Activated CD8-positive, alpha-beta T cell treated with anti-CD3 and anti-CD28 coated beads for 36 hours (primary cell): ENCODE results near the gene GLO1. TPM values are rescaled to one million over a fixed set of nuclear protein-coding genes. Genes with fewer than 3 reads are reported as not detected.

ENCODE experiments used
- ATAC-seq: fragments of 200-7000 bp; cut with Tn5 transposase; one replicate; pipeline ENCODE4 v1.10.0; 2021; ENCODE audit warnings: mild to moderate bottlenecking, moderate library complexity
- CTCF ChIA-PET: fragments of 350-600 bp; sonication (Branson Sonifier 250); formaldehyde crosslinking; loops from one replicate; lab custom pipeline; 2021; ENCODE audit warnings: antibody characterized with exemption; lab: Charles Lee
- POLR2A ChIA-PET: fragments of 350-600 bp; sonication (Branson Sonifier 250); formaldehyde crosslinking; loops from one replicate; lab custom pipeline; 2021; ENCODE audit warnings: antibody characterized with exemption; lab: Charles Lee
- DNase-seq: peaks from one replicate; pipeline ENCODE4 v3.0.0-alpha.2; 2020
- H3K27ac Mint-ChIP-seq: one replicate; pipeline ENCODE4 v1.8.0; 2021; ENCODE audit warnings: mild to moderate bottlenecking, mixed read lengths
- H3K27me3 Mint-ChIP-seq: one replicate; pipeline ENCODE4 v1.8.0; 2021; ENCODE audit warnings: mixed read lengths
- H3K36me3 Mint-ChIP-seq: one replicate; pipeline ENCODE4 v1.8.0; 2021; ENCODE audit warnings: low read depth, mixed read lengths
- H3K4me1 Mint-ChIP-seq: one replicate; pipeline ENCODE4 v1.8.0; 2021; ENCODE audit warnings: low read depth, mixed read lengths
- H3K4me3 Mint-ChIP-seq: one replicate; pipeline ENCODE4 v1.8.0; 2021; ENCODE audit warnings: mild to moderate bottlenecking, moderate library complexity, mixed read lengths
- H3K9me3 Mint-ChIP-seq: one replicate; pipeline ENCODE4 v1.8.0; 2021; ENCODE audit warnings: mixed read lengths
- intact Hi-C: fragments of 100-400 bp; cut with micrococcal nuclease; formaldehyde crosslinking; loops from one replicate; pipeline ENCODE4 v1.10.0; 2022
- total RNA-seq, 2 experiments: library from RNA; stranded (reverse); gene quantifications; one replicate each; pipeline ENCODE4 v1.2.3, GENCODE V29; 2021
- TF ChIP-seq, protein P1 (sequence below): fragments of 200-600 bp; IDR thresholded peaks from one replicate; pipeline ENCODE4 v1.8.0; 2022; ENCODE audit warnings: antibody characterized with exemption, mild to moderate bottlenecking

Gene GLO1
- total RNA-seq, 2 experiments from 2014 or later: 135 to 142 TPM

DNA sequence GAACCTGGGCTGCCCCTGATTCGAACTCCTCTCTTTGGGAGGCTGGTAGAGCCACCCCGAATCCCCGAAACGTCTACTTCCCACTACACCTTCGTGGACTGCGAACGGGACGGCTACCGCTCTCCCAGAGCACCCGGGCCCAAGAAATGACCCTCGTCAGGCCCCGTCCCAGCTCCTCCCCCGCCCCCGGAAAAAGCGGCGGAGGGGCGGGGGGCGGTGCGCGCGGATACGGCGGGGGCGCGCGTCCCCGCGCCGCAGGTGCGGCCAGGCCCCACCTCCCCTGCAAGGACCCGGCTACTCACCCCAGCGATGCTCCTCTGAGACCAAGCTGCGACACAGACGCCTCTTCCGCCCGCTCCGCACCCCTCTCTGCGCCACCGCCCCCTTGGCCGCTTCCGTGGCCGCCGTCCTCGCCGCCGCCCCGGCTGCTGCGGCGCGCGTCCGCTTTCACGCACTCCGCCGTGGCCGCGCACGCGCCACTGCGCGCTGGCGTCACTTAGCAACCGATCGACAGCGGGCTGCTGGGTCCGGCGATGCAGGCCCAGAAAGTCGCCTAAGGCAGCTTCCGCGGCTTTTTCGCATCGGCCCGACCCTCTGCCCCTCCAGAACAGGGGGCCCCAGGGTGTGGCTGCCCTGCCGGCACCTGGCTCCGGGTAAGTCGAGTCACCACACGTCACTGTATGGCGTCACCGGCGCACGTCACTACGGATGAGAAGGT lies 63.3 kb downstream of the GLO1 start, which contains the start of gene BTBD9:
Gene BTBD9 (minus strand): TSS at position 432 of the 718 bp plus-strand sequence.
- Mint-ChIP-seq H3K27me3 (no peaks in the 10 kb centered on the region), H3K27ac (peak within 1 kb of the TSS; percentile 93), H3K36me3 (no peaks in the 10 kb centered on the region), H3K4me3 (peak within 1 kb of the TSS; percentile 86), H3K4me1 (peaks cover 44% of the 10 kb centered on the region), H3K9me3 (no peaks in the 10 kb centered on the region)
- ChIA-PET CTCF (no interaction called here), POLR2A (interaction anchor here (1.3 to 2.2 kb wide), 5 partner anchors 10 to 74 kb away, joined by 3 to 6 read pairs (median 3); no protein-coding TSS in a partner anchor)
- ATAC-seq (peak; percentile 77), DNase-seq (peak; percentile 85)
- TF ChIP-seq, protein P1, sequence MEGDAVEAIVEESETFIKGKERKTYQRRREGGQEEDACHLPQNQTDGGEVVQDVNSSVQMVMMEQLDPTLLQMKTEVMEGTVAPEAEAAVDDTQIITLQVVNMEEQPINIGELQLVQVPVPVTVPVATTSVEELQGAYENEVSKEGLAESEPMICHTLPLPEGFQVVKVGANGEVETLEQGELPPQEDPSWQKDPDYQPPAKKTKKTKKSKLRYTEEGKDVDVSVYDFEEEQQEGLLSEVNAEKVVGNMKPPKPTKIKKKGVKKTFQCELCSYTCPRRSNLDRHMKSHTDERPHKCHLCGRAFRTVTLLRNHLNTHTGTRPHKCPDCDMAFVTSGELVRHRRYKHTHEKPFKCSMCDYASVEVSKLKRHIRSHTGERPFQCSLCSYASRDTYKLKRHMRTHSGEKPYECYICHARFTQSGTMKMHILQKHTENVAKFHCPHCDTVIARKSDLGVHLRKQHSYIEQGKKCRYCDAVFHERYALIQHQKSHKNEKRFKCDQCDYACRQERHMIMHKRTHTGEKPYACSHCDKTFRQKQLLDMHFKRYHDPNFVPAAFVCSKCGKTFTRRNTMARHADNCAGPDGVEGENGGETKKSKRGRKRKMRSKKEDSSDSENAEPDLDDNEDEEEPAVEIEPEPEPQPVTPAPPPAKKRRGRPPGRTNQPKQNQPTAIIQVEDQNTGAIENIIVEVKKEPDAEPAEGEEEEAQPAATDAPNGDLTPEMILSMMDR: no peak
- intact Hi-C loops: no loop called here

DNA sequence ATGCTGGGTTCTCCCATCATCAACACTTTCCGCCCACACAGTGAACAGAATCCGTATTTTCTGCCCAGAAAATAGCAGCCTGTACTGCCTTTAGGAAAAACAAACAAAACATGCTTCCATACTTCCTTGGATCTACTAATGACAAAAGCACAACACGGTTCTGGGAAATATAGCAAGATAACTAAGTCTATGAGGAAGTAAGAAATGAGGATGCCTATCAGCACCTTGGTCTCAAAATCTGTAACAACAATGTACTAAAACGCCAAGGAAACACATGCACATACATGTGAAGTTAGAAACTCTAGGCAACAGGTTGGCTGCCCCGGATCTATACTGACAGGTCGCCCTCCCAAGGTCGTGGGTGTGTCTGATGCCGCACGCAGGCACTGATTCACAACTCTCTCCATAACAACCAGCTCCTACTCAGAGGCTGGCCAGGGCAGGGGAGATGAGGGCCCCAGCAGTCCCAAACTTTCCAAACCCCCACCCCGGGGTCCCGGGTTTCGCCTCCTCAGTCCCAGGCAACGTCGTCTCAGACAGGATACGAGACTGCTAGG lies 63.9 kb downstream of the GLO1 start:
- POLR2A ChIA-PET: interaction anchor here (0.6 to 1.4 kb wide), 4 partner anchors 9 to 1202 kb away, joined by 3 read pairs; no protein-coding TSS in a partner anchor

DNA sequence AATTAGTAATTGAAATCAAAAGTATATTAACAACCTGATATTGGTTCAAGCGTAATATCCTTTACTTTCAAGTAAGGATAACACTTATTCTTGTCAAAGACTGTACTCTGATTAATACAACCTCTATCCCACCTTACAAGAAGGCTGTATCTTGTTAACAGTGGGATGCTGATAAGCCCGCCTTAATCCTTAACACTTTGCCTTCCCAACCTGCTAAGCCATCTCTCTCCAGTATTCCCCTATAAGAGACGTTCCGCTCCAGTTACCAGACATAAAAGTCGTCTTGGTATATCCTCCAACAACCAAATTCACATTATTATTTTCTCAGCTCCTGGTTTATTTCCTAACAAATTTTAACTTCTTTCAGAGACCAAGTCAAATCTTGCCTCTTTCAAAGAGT lies 65.2 kb downstream of the GLO1 start:
- peaks cover 53% of the 10 kb centered on the region for H3K4me1 Mint-ChIP-seq
- no peak for DNase-seq
- H3K4me3 Mint-ChIP-seq: no peak overlapping the region
- TF ChIP-seq, protein P1: no peak
- intact Hi-C loops: no loop called here
- no peaks in the 10 kb centered on the region for H3K9me3 Mint-ChIP-seq
- H3K36me3 Mint-ChIP-seq: no peaks in the 10 kb centered on the region
- ATAC-seq: no peak
- ChIA-PET CTCF (no interaction called here), POLR2A (no interaction called here)
- H3K27ac Mint-ChIP-seq: no peak overlapping the region
- no peaks in the 10 kb centered on the region for H3K27me3 Mint-ChIP-seq

More for the DNA sequence above, 63.9 kb downstream of the GLO1 start:
- CTCF ChIA-PET: no interaction called here
- DNase-seq: peak; percentile 84
- Mint-ChIP-seq H3K27ac (peak overlapping the region; percentile 90), H3K9me3 (no peaks in the 10 kb centered on the region), H3K27me3 (no peaks in the 10 kb centered on the region), H3K4me3 (peak overlapping the region; percentile 86), H3K36me3 (no peaks in the 10 kb centered on the region), H3K4me1 (peaks cover 49% of the 10 kb centered on the region)
- ATAC-seq: peak; percentile 76
- intact Hi-C loops: no loop called here
- TF ChIP-seq, protein P1: no peak

DNA sequence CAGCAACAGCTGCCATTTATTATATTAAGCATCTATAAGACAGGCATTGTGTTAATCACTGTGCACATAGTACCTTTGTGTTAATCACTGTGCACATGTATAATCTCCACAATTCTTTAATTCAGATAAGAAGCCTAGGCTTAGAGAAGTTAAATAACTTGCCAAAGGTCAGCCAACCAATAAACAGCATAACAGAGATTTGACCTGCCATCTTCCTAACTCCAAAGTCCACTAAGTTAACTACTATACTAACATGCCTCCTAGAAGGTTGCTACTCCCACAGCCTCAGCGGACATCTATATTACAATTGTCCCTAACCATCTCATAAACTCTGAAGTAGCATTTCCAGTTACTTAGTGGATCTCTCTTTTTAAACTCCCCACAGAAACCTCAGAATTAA lies 66.9 kb downstream of the GLO1 start:
- ChIA-PET POLR2A (no interaction called here), CTCF (no interaction called here)
- ATAC-seq: no peak
- H3K27ac Mint-ChIP-seq: no peak overlapping the region
- H3K27me3 Mint-ChIP-seq: no peaks in the 10 kb centered on the region
- DNase-seq: no peak
- TF ChIP-seq, protein P1: no peak
- peaks cover 48% of the 10 kb centered on the region for H3K4me1 Mint-ChIP-seq
- no peaks in the 10 kb centered on the region for H3K36me3 Mint-ChIP-seq
- no peaks in the 10 kb centered on the region for H3K9me3 Mint-ChIP-seq
- no peak overlapping the region for H3K4me3 Mint-ChIP-seq
- intact Hi-C loops: no loop called here

DNA sequence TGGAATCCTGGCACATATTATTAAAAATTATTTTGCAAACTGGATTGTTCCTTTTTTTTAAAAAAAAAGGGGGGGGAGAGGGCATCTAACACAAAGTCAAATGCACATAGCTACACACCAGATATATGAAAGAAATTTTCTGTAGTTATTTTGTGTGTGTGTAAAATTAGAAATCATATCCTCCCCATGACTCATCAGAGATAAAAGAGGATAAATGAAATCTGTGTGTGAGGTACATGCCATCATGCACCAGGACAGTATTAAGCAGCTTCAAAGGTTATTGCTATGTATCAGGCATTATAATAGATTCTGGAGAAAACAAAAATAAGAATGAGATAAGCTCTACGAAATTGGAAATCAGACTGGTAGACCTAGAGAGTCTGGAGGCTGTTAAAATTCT lies 68.4 kb downstream of the GLO1 start:
- ChIA-PET CTCF (interaction anchor here (0.7 to 0.9 kb wide), 2 partner anchors 9 to 63 kb away, joined by 3 read pairs; no protein-coding TSS in a partner anchor), POLR2A (no interaction called here)
- DNase-seq (no peak), ATAC-seq (no peak)
- no peak overlapping the region for H3K27ac Mint-ChIP-seq
- H3K36me3 Mint-ChIP-seq: no peaks in the 10 kb centered on the region
- peaks cover 46% of the 10 kb centered on the region for H3K4me1 Mint-ChIP-seq
- intact Hi-C loops: no loop called here
- H3K9me3 Mint-ChIP-seq: no peaks in the 10 kb centered on the region
- H3K27me3 Mint-ChIP-seq: no peaks in the 10 kb centered on the region
- H3K4me3 Mint-ChIP-seq: no peak overlapping the region
- TF ChIP-seq, protein P1: no peak
